HCT116 (cell line): Measurements from ENCODE around the gene LAMC2. TPM values are rescaled to one million over a fixed set of nuclear protein-coding genes. Genes with fewer than 3 reads are reported as not detected.

Experiments used
- ATAC-seq: fragments of 200-7000 bp; cut with Tn5 transposase; 2 replicates; pipeline ENCODE4 v1.9.1; 2020; ENCODE audit warnings: mild to moderate bottlenecking, moderate library complexity
- BruUV-seq: library from RNA; stranded (reverse); fragments of 400-500 nt; replicated peaks from 2 replicates; lab custom pipeline; 2021; lab: Mats Ljungman, UMichigan
- CTCF ChIA-PET: fragments of 300-600 bp; sonication (Branson Sonifier 250); formaldehyde crosslinking; loops from one replicate; lab custom pipeline; 2021; ENCODE audit warnings: antibody characterized with exemption; lab: Charles Lee
- POLR2A ChIA-PET: fragments of 300-600, 350-600 bp; sonication (Branson Sonifier 250); formaldehyde crosslinking; loops from one replicate; lab custom pipeline; 2021; ENCODE audit warnings: antibody characterized with exemption; lab: Charles Lee
- RAD21 ChIA-PET, 2 experiments: fragments of 300-600 bp; sonication (Branson Sonifier 250); formaldehyde crosslinking; loops; one replicate each; lab custom pipeline; 2023; ENCODE audit warnings: low total read pairs in 2 of 2; ENCODE audit not compliant: uncharacterized antibody in 2 of 2, unreplicated experiment in 2 of 2, low non-redundant PET in 1 of 2; lab: Charles Lee
- DNase-seq: peaks from one replicate; pipeline ENCODE4 v3.0.0-alpha.2; 2010; ENCODE audit warnings: low read depth, low spot score
- H2AFZ ChIP-seq: fragments of 200-600 bp; shearing (Covaris generic), sonication (generic); 2 replicates; pipeline ENCODE4 v1.6.1; 2017; ENCODE audit warnings: low read depth, mixed run types, mixed read lengths, antibody characterized with exemption, low read length; ENCODE audit not compliant: poor library complexity, severe bottlenecking
- H3K27ac ChIP-seq: 2 replicates; pipeline ENCODE4 v1.5.1; 2012; ENCODE audit warnings: low read depth, low read length
- H3K27me3 ChIP-seq: fragments of 200-600 bp; sonication (generic); 2 replicates; pipeline ENCODE4 v1.6.1; 2016; ENCODE audit warnings: mixed run types, low read length, mixed read lengths; ENCODE audit not compliant: insufficient read depth
- H3K36me3 ChIP-seq, 2 experiments: fragments of 200-500 bp in 1 of 2; fragments of 200-600 bp in 1 of 2; sonication (Bioruptor generic) in 1 of 2; sonication (generic) in 1 of 2; 2 replicates each; pipeline versions ENCODE4 v1.5.1 to v1.6.1; 2014 to 2016; ENCODE audit warnings: low read length in 2 of 2, inconsistent platforms in 1 of 2, mixed read lengths in 1 of 2, mixed run types in 1 of 2; ENCODE audit not compliant: insufficient read depth in 2 of 2, control insufficient read depth in 1 of 2
- H3K4me1 ChIP-seq, 2 experiments: fragments of 200-600 bp in 1 of 2; sonication (generic) in 1 of 2; 2 replicates each; pipeline versions ENCODE4 v1.5.1 to v1.6.1; 2012 to 2017; ENCODE audit warnings: low read length in 2 of 2, inconsistent platforms in 1 of 2, mild to moderate bottlenecking in 1 of 2, mixed read lengths in 1 of 2, mixed run types in 1 of 2, moderate library complexity in 1 of 2; ENCODE audit not compliant: insufficient read depth in 2 of 2, control insufficient read depth in 1 of 2
- H3K4me2 ChIP-seq: fragments of 200-600 bp; sonication (generic); 2 replicates; pipeline ENCODE4 v1.6.1; 2017; ENCODE audit warnings: mixed run types, low read length, mixed read lengths
- H3K4me3 ChIP-seq, 2 experiments: fragments of 200-600 bp in 1 of 2; sonication (generic) in 1 of 2; replicated peaks in 1 of 2; 2 replicates each; pipeline ENCODE4 v1.5.1; 2011 to 2016; ENCODE audit warnings: low read length in 2 of 2, control low read depth in 1 of 2, low read depth in 1 of 2, mild to moderate bottlenecking in 1 of 2, mixed read lengths in 1 of 2, mixed run types in 1 of 2
- H3K79me2 ChIP-seq: fragments of 200-600 bp; sonication (generic); 2 replicates; pipeline ENCODE4 v1.6.1; 2017; ENCODE audit warnings: mild to moderate bottlenecking, mixed run types, low read length, moderate library complexity, mixed read lengths; ENCODE audit not compliant: insufficient read depth
- H3K9ac ChIP-seq: fragments of 200-600 bp; sonication (generic); 2 replicates; pipeline ENCODE4 v1.6.1; 2016; ENCODE audit warnings: low read length, mixed read lengths
- H3K9me2 ChIP-seq: fragments of 200-600 bp; sonication (generic), shearing (Covaris generic); 2 replicates; pipeline ENCODE4 v1.6.1; 2017; ENCODE audit warnings: mixed run types, mild to moderate bottlenecking, moderate library complexity; ENCODE audit not compliant: insufficient read depth
- H3K9me3 ChIP-seq, 2 experiments: fragments of 200-500 bp in 1 of 2; fragments of 200-600 bp in 1 of 2; sonication (Bioruptor generic) in 1 of 2; sonication (generic) in 1 of 2; 2 replicates each; pipeline ENCODE4 v1.6.1; 2014 to 2017; ENCODE audit warnings: low read length in 2 of 2, mixed read lengths in 2 of 2, inconsistent platforms in 1 of 2, low read depth in 1 of 2, mild to moderate bottlenecking in 1 of 2, mixed run types in 1 of 2, moderate library complexity in 1 of 2; ENCODE audit not compliant: control insufficient read depth in 1 of 2, insufficient read depth in 1 of 2
- H4K20me1 ChIP-seq: fragments of 200-600 bp; sonication (generic), shearing (Covaris generic); 2 replicates; pipeline ENCODE4 v1.6.1; 2017; ENCODE audit warnings: mixed run types, mild to moderate bottlenecking, moderate library complexity; ENCODE audit not compliant: insufficient read depth
- EZH2 ChIP-seq: fragments of 200-600 bp; sonication (generic); IDR thresholded peaks from 2 replicates; pipeline ENCODE4 v1.6.1; 2017; ENCODE audit warnings: antibody characterized with exemption, mixed run types
- SIN3A ChIP-seq: IDR thresholded peaks from 2 replicates; pipeline ENCODE4 v1.6.1; 2012; ENCODE audit warnings: low read depth
- SRF ChIP-seq: IDR thresholded peaks from 2 replicates; pipeline ENCODE4 v1.6.1; 2012; ENCODE audit warnings: low read depth
- TCF7L2 ChIP-seq: IDR thresholded peaks from 2 replicates; pipeline ENCODE4 v1.7.0; 2011; ENCODE audit warnings: borderline replicate concordance, inconsistent platforms; ENCODE audit not compliant: insufficient read depth, insufficient read length; ENCODE audit errors: extremely low read depth
- ZFX ChIP-seq: fragments of 450-650 bp; IDR thresholded peaks from 2 replicates; pipeline ENCODE4 v1.6.1; 2017
- intact Hi-C: fragments of 100-400 bp; cut with micrococcal nuclease; formaldehyde crosslinking; loops from 2 replicates; pipeline ENCODE4 v1.10.0; 2022
- total RNA-seq: library from RNA; stranded (reverse); gene quantifications from one replicate; pipeline ENCODE4 v1.2.1, GENCODE V29; 2021; ENCODE audit not compliant: unreplicated experiment
- TF ChIP-seq, protein P1 (sequence below): IDR thresholded peaks from 2 replicates; pipeline ENCODE4 v1.6.1; 2012; ENCODE audit warnings: low read depth
- TF ChIP-seq, protein P2 (sequence below): IDR thresholded peaks from 2 replicates; pipeline ENCODE4 v1.6.1; 2011; ENCODE audit warnings: mild to moderate bottlenecking, low read length, moderate library complexity; ENCODE audit not compliant: insufficient replicate concordance; ENCODE audit errors: extremely low read depth

Gene LAMC2
- total RNA-seq, 1 experiment from 2014 or later = 22.2 TPM

DNA sequence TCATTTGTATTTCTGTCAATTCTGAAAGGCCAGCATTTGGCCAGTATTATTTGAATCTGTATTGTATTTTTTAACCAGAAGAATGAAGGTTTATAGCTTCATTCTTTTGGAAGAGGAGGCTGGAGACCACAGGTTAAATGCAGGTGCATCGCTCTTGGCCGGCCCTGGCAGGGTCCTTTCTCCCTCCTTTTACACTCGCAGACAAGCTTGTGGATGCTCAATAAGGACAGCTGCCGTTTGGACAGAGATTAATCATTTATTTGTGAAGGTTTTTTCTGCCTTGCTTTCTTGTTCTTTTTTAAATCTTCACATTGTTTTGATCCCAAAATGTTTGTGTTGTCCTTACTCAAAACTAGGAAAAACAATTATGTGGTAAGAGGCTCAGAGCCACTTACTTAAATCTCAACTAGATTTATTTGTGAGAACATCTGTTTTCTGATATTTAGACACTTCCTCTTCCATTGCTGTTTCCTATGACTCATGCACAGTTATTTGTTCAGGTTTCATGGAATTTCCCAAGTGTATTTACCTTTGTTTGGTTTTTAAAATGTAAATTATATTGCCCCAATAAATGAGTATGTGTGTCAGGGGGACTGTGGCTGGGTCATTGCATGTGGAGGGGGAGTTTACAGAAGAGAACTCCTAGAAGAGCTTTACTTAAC, 46.7 kb upstream of the LAMC2 start (continued):
- TF ChIP-seq, protein P1, sequence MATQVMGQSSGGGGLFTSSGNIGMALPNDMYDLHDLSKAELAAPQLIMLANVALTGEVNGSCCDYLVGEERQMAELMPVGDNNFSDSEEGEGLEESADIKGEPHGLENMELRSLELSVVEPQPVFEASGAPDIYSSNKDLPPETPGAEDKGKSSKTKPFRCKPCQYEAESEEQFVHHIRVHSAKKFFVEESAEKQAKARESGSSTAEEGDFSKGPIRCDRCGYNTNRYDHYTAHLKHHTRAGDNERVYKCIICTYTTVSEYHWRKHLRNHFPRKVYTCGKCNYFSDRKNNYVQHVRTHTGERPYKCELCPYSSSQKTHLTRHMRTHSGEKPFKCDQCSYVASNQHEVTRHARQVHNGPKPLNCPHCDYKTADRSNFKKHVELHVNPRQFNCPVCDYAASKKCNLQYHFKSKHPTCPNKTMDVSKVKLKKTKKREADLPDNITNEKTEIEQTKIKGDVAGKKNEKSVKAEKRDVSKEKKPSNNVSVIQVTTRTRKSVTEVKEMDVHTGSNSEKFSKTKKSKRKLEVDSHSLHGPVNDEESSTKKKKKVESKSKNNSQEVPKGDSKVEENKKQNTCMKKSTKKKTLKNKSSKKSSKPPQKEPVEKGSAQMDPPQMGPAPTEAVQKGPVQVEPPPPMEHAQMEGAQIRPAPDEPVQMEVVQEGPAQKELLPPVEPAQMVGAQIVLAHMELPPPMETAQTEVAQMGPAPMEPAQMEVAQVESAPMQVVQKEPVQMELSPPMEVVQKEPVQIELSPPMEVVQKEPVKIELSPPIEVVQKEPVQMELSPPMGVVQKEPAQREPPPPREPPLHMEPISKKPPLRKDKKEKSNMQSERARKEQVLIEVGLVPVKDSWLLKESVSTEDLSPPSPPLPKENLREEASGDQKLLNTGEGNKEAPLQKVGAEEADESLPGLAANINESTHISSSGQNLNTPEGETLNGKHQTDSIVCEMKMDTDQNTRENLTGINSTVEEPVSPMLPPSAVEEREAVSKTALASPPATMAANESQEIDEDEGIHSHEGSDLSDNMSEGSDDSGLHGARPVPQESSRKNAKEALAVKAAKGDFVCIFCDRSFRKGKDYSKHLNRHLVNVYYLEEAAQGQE = no peak
- TF ChIP-seq ZFX = no peak
- TF ChIP-seq SIN3A = no peak
- TF ChIP-seq, protein P2, sequence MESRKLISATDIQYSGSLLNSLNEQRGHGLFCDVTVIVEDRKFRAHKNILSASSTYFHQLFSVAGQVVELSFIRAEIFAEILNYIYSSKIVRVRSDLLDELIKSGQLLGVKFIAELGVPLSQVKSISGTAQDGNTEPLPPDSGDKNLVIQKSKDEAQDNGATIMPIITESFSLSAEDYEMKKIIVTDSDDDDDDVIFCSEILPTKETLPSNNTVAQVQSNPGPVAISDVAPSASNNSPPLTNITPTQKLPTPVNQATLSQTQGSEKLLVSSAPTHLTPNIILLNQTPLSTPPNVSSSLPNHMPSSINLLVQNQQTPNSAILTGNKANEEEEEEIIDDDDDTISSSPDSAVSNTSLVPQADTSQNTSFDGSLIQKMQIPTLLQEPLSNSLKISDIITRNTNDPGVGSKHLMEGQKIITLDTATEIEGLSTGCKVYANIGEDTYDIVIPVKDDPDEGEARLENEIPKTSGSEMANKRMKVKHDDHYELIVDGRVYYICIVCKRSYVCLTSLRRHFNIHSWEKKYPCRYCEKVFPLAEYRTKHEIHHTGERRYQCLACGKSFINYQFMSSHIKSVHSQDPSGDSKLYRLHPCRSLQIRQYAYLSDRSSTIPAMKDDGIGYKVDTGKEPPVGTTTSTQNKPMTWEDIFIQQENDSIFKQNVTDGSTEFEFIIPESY = no peak
- no peak for TF ChIP-seq TCF7L2
- no peak for TF ChIP-seq EZH2

DNA sequence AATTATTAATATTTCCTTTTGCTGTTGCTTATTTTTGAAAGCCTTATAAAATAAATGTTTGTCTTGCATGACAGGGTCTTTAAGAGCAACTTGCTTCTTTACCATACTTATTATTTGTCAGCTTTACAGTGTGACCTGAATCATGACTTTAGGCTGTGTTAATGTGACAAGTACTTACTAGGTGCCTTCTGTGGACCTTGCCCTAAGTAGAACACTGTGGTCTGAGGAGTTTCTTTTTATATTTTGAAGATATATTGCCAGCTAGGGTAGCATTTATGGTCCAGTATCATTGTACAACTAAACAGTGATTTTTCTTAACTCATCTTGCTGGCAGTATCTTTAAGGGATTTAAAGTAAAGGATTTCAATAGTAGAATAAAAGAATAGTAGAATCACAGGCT, 45.4 kb upstream of the LAMC2 start:
- intact Hi-C loops = no loop called here
- Histone ChIP-seq H3K36me3 (peaks cover 12 to 14% of the 10 kb centered on the region in 2 experiments; a peak in 3 of 4 replicates), H3K27me3 (no peaks in the 10 kb centered on the region), H4K20me1 (no peaks in the 10 kb centered on the region), H3K9ac (no peak overlapping the region), H3K9me2 (no peaks in the 10 kb centered on the region), H3K4me1 (peaks cover 11% of the 10 kb centered on the region in 2 experiments), H3K79me2 (no peaks in the 10 kb centered on the region), H2AFZ (no peak overlapping the region), H3K9me3 (no peaks in the 10 kb centered on the region), H3K4me3 (no peak overlapping the region), H3K4me2 (no peak overlapping the region), H3K27ac (no peak overlapping the region)
- ChIA-PET POLR2A (no interaction called here), RAD21 (no interaction called here), CTCF (interaction anchor here (1.5 kb wide), 1 partner anchor 87 kb away, joined by 3 read pairs; no protein-coding TSS in a partner anchor)
- ATAC-seq (no peak), DNase-seq (no peak)
- TF ChIP-seq SRF = no peak
- no TSS peak for BruUV-seq
